GM12892 (cell line): Measurements from ENCODE around the gene GABARAP.
A peak's percentile ranks its signal among the peaks of the same experiment; 100 is the strongest.

Experiments used
- POLR2A ChIP-seq: IDR thresholded peaks from 2 replicates; pipeline ENCODE4 v1.6.1; 2011; ENCODE audit warnings: low read depth, low read length, control low read depth
- POLR2AphosphoS5 ChIP-seq: IDR thresholded peaks from 2 replicates; pipeline ENCODE4 v1.6.1; 2011; ENCODE audit warnings: low read depth, low read length, control low read depth
- TAF1 ChIP-seq: IDR thresholded peaks from 2 replicates; pipeline ENCODE4 v1.6.1; 2011; ENCODE audit warnings: low read depth, mild to moderate bottlenecking, control low read depth, low read length, borderline replicate concordance

- TF ChIP-seq POLR2A (peak; percentile 52; the same call in 1 of the 2 replicates), TAF1 (no peak), POLR2AphosphoS5 (no peak)
Measured at GRCh38 chr17:7237761-7238419, 4.4 kb downstream of the GABARAP start.
